Prostate gland (tissue), 2 donors: ENCODE data around the gene GPR180. TPM values are rescaled to one million over a fixed set of nuclear protein-coding genes. Genes with fewer than 3 reads are reported as not detected.

Source experiments
- DNase-seq: peaks from one replicate; pipeline ENCODE4 v3.0.0-alpha.2; 2019; ENCODE audit warnings: low spot score
- H3K27ac ChIP-seq, 2 donors: fragments of 200-600 bp; sonication (generic); 2 replicates each; pipeline ENCODE4 v1.5.1; 2017 to 2019
- H3K27me3 ChIP-seq: fragments of 200-600 bp; sonication (generic); replicated peaks from 2 replicates; pipeline ENCODE4 v1.5.1; 2019; ENCODE audit not compliant: insufficient read depth
- H3K36me3 ChIP-seq, 2 donors: fragments of 200-600 bp; sonication (generic); 1 replicate in 1 of 2; 2 replicates in 1 of 2; pipeline versions ENCODE4 v1.5.1 to v1.8.1; 2017 to 2019
- H3K4me1 ChIP-seq: fragments of 200-600 bp; sonication (generic); replicated peaks from 2 replicates; pipeline ENCODE4 v1.5.1; 2019
- H3K4me3 ChIP-seq, 2 donors: fragments of 200-600 bp; sonication (generic); 2 replicates each; pipeline ENCODE4 v1.5.1; 2017 to 2019
- H3K9me3 ChIP-seq: fragments of 200-600 bp; sonication (generic); 2 replicates; pipeline ENCODE4 v1.5.1; 2017
- POLR2A ChIP-seq: fragments of 450-650 bp; IDR thresholded peaks from one replicate; pipeline ENCODE4 v1.6.1; 2016; ENCODE audit warnings: antibody characterized with exemption, mild to moderate bottlenecking
- POLR2AphosphoS5 ChIP-seq: sonication (generic); formaldehyde crosslinking; IDR thresholded peaks from one replicate; pipeline ENCODE4 v1.6.1; 2017; ENCODE audit warnings: antibody characterized with exemption
- WGBS: methylation state at CpG from one replicate; pipeline ENCODE4 v1.1.5; 2018; 5-methylcytosine and 5-hydroxymethylcytosine counted together
- intact Hi-C: fragments of 100-400 bp; cut with DNase I; formaldehyde crosslinking; loops from one replicate; pipeline ENCODE4 v1.14.2; 2022
- total RNA-seq, 2 donors: library from RNA; depleted of rRNA; stranded (reverse); fragments of >200 nt; gene quantifications; one replicate each; pipeline ENCODE4 v1.1.0, GENCODE V29; 2016
- TF ChIP-seq, protein P1 (sequence below), 4 experiments: fragments of 200-600 bp in 2 of 4; fragments of 450-650 bp in 2 of 4; sonication (generic) in 2 of 4; IDR thresholded peaks; 1 replicate in 3 of 4; 2 replicates in 1 of 4; pipeline ENCODE4 v1.5.1; 2016 to 2019; ENCODE audit warnings: antibody characterized with exemption in 4 of 4, mild to moderate bottlenecking in 2 of 4, moderate library complexity in 2 of 4

GPR180 gene
- total RNA-seq: 1 to 10 TPM; 2.7 to 5.4 TPM

DNA sequence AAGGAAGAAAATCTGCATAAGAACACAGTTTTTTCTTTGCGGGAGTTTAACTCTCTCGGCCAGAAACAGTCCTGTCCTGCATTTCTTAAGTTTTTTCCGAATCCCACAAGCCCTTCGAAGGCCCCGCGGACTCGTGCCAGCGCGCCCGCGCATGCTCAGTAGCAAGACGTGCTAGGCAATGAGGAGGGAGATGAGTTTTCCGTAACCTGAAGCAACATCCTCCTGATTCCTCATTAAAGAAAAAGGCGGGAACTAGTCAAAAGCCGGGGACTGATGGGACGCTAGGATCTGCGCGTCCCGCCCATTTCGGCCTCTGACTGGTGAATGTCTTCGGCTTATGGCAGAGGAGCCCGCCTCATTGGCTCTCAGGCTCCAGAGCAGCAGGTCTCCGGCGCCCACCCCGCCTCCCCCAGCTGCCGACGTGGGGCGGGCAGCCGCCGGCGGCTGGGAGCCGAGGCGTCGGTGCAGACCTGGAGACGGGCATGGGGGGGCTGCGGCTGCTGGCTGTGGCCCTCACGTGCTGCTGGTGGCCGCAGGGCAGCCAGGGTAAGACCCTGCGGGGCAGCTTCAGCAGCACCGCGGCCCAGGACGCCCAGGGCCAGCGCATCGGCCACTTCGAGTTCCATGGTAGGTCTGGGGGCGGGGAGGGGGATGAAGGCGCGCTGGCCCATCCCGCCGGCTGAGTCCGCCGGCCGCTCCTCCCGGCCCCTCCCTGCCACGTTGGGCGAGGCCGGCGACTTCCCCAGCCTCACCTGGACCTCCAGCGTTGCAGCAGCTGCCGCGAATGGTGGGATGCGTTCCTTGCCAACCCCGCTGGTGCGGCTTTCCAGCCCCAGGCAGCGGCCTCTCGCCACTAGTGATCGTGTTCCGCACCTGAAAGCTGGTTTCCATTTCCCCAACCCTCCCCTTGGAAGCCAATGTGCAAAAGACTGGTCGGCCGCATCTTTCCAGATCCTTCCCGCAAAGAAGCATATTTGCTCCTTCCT, at the start of gene GPR180:
Gene GPR180, plus strand, starts transcription at position 412 of the 986 bp plus-strand sequence. Its CDS starts 71 bp downstream, at position 483.
- peak within 1 kb of the TSS; percentile 90 to 95 for H3K4me3 ChIP-seq
- TF ChIP-seq POLR2AphosphoS5 (peak; percentile 94), POLR2A (peak; percentile 72)
- TF ChIP-seq, protein P1, sequence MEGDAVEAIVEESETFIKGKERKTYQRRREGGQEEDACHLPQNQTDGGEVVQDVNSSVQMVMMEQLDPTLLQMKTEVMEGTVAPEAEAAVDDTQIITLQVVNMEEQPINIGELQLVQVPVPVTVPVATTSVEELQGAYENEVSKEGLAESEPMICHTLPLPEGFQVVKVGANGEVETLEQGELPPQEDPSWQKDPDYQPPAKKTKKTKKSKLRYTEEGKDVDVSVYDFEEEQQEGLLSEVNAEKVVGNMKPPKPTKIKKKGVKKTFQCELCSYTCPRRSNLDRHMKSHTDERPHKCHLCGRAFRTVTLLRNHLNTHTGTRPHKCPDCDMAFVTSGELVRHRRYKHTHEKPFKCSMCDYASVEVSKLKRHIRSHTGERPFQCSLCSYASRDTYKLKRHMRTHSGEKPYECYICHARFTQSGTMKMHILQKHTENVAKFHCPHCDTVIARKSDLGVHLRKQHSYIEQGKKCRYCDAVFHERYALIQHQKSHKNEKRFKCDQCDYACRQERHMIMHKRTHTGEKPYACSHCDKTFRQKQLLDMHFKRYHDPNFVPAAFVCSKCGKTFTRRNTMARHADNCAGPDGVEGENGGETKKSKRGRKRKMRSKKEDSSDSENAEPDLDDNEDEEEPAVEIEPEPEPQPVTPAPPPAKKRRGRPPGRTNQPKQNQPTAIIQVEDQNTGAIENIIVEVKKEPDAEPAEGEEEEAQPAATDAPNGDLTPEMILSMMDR (IDR thresholded peaks at IDR 0.05): no peak
- peak within 1 kb of the TSS; percentile 84 to 89 for H3K27ac ChIP-seq
- H3K4me1 ChIP-seq: no peaks in the 10 kb centered on the region
- H3K27me3 ChIP-seq: no peaks in the 10 kb centered on the region
- intact Hi-C loops: loop anchor here (2.0 kb wide), 1 partner anchor 53 kb away; no protein-coding TSS in a partner anchor
- under 1% methylated on average over 59 of the region's 71 CpGs for WGBS
- DNase-seq: peak; percentile 98
- no peaks in the 10 kb centered on the region for H3K9me3 ChIP-seq
- peaks cover 0 to 3% of the 10 kb centered on the region in 2 donors for H3K36me3 ChIP-seq

DNA sequence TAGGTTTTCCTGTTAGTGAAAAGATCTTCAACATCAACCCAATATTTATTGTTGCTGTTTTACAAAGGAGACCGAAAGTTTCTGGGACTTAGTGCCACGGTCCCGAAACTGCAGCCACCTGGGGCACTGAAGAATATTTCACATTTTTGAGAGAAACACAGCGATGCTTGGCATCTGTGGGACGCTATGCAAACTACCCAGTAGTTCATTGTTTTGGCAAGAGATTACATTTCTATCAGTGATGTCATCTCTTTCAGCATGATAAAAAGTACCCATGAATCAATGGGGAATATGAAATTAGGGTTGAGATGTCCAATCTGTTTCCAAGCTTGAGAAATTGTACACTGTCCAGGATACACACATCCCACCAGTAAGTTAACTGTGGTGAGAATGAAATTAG, 49.6 kb upstream of the GPR180 start:
- no peaks in the 10 kb centered on the region for H3K9me3 ChIP-seq
- H3K36me3 ChIP-seq: no peaks in the 10 kb centered on the region
- TF ChIP-seq POLR2A: no peak
- TF ChIP-seq, protein P1 (IDR thresholded peaks at IDR 0.05): no peak
- no peak for TF ChIP-seq POLR2AphosphoS5
- intact Hi-C loops: no loop called here
- no peaks in the 10 kb centered on the region for H3K4me1 ChIP-seq
- no peaks in the 10 kb centered on the region for H3K27me3 ChIP-seq
- H3K27ac ChIP-seq: no peak overlapping the region
- WGBS: 81% methylated on average over 5 of the region's 5 CpGs
- no peak for DNase-seq
- H3K4me3 ChIP-seq: no peak overlapping the region

DNA sequence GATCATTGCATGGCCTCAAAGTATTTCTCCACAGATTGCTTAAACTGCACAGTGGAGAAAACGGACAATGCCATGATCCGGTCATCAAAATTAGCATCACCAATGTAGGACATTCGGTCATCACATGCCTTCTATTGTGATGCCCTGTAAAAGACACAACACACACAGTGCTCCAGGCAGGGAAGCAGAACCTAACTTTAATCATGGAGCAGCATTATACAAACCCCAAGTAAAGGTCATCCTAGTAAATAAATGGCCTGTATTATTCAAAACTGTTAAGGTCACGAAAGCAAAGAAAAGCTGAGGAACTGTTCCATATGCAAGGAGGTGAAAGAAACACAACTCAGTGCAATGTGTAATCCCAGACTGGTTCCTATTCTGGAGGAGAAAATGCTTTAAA, 47.9 kb upstream of the GPR180 start:
- WGBS: 95% methylated on average over 4 of the region's 4 CpGs
- Histone ChIP-seq H3K27me3 (no peaks in the 10 kb centered on the region), H3K4me1 (no peaks in the 10 kb centered on the region), H3K9me3 (no peaks in the 10 kb centered on the region), H3K4me3 (no peak overlapping the region), H3K27ac (no peak overlapping the region), H3K36me3 (no peaks in the 10 kb centered on the region)
- no peak for DNase-seq
- TF ChIP-seq POLR2AphosphoS5: no peak
- no peak for TF ChIP-seq POLR2A
- TF ChIP-seq, protein P1 (IDR thresholded peaks at IDR 0.05): no peak
- intact Hi-C loops: no loop called here

DNA sequence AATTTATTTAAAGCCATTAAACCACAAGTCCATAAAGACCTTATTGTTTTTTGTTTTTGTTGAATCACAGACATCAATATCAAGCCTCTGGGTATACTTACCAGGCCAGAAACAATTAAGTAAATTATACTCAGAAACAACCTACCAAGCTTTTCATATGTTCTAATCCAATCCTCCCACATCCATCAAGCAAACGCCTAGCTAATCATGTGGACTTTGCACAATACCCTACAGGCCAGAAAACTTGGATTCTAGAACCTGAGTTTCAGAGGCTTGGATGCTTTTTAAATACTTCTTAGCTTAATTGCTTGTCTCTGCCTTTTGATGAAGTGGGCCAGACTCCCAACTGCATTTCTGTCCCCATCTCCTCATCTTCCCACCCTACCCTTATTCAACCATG, 45.6 kb upstream of the GPR180 start:
- H3K36me3 ChIP-seq: no peaks in the 10 kb centered on the region
- no peak for DNase-seq
- no peaks in the 10 kb centered on the region for H3K4me1 ChIP-seq
- TF ChIP-seq POLR2AphosphoS5 (no peak), POLR2A (no peak)
- TF ChIP-seq, protein P1 (IDR thresholded peaks at IDR 0.05): no peak
- H3K4me3 ChIP-seq: no peak overlapping the region
- no peaks in the 10 kb centered on the region for H3K9me3 ChIP-seq
- intact Hi-C loops: no loop called here
- 59% methylated on average over 1 of the region's 1 CpG for WGBS
- no peaks in the 10 kb centered on the region for H3K27me3 ChIP-seq
- no peak overlapping the region for H3K27ac ChIP-seq
